Testis (tissue), 3 donors: Measurements from ENCODE around the gene CACNA1S. TPM values are rescaled to one million over a fixed set of nuclear protein-coding genes. Genes with fewer than 3 reads are reported as not detected.

ENCODE experiments used
- DNase-seq: peaks from one replicate; pipeline ENCODE4 v3.0.0-alpha.2; 2019
- H3K27ac ChIP-seq, 2 donors: fragments of 200-600 bp; sonication (generic); one replicate each; pipeline ENCODE4 v1.5.1; 2019
- H3K27me3 ChIP-seq: fragments of 200-600 bp; sonication (generic); one replicate; pipeline ENCODE4 v1.5.1; 2019
- H3K36me3 ChIP-seq: fragments of 200-600 bp; sonication (generic); one replicate; pipeline ENCODE4 v1.5.1; 2017; ENCODE audit warnings: low read depth; ENCODE audit errors: missing control alignments
- H3K4me1 ChIP-seq: fragments of 200-600 bp; sonication (generic); one replicate; pipeline ENCODE4 v1.5.1; 2019
- H3K4me3 ChIP-seq, 2 donors: fragments of 200-600 bp; sonication (generic); one replicate each; pipeline ENCODE4 v1.5.1; 2017 to 2019
- H3K9me3 ChIP-seq: fragments of 200-600 bp; sonication (generic); one replicate; pipeline ENCODE4 v1.5.1; 2017
- POLR2A ChIP-seq: fragments of 450-650 bp; IDR thresholded peaks from one replicate; pipeline ENCODE4 v1.6.1; 2017; ENCODE audit warnings: antibody characterized with exemption, mild to moderate bottlenecking, moderate library complexity
- WGBS, 2 donors: methylation state at CpG; one replicate each; pipeline ENCODE4 v1.1.5; 2018; 5-methylcytosine and 5-hydroxymethylcytosine counted together
- intact Hi-C: fragments of 100-400 bp; cut with DNase I; formaldehyde crosslinking; loops from one replicate; pipeline ENCODE4 v1.15.1; 2023; ENCODE audit warnings: low total_unique reads
- polyA plus RNA-seq: library from polyadenylated mRNA; stranded (reverse); fragments of 350-450 nt; fragmentation: Illumina TruSeq; extraction: RNeasy Lipid Tissue Mini Kit (QIAGEN cat#74804); gene quantifications from one replicate; pipeline ENCODE4 v1.2.3, GENCODE V29; 2014; ENCODE audit warnings: low read depth, low replicate concordance; ENCODE audit not compliant: insufficient read depth
- total RNA-seq, 2 donors: library from RNA; depleted of rRNA; stranded (reverse); fragments of >200 nt; gene quantifications; one replicate each; pipeline ENCODE4 v1.2.3, GENCODE V29; 2016
- TF ChIP-seq, protein P1 (sequence below), 3 experiments: fragments of 450-650 bp in 2 of 3; fragments of 200-600 bp in 1 of 3; sonication (generic) in 1 of 3; IDR thresholded peaks; one replicate each; pipeline ENCODE4 v1.5.1; 2016 to 2019; ENCODE audit warnings: antibody characterized with exemption in 3 of 3, mild to moderate bottlenecking in 2 of 3, moderate library complexity in 1 of 3

The CACNA1S gene
- total and polyA plus RNA-seq, 3 donors from 2014 or later: 0.08 to 0.87 (median 0.12) TPM

- no peaks in the 10 kb centered on the region for H3K36me3 ChIP-seq
- intact Hi-C loops: no loop called here
- no peaks in the 10 kb centered on the region for H3K27me3 ChIP-seq
- no peaks in the 10 kb centered on the region for H3K9me3 ChIP-seq
- no peak overlapping the region for H3K27ac ChIP-seq
- TF ChIP-seq, protein P1, sequence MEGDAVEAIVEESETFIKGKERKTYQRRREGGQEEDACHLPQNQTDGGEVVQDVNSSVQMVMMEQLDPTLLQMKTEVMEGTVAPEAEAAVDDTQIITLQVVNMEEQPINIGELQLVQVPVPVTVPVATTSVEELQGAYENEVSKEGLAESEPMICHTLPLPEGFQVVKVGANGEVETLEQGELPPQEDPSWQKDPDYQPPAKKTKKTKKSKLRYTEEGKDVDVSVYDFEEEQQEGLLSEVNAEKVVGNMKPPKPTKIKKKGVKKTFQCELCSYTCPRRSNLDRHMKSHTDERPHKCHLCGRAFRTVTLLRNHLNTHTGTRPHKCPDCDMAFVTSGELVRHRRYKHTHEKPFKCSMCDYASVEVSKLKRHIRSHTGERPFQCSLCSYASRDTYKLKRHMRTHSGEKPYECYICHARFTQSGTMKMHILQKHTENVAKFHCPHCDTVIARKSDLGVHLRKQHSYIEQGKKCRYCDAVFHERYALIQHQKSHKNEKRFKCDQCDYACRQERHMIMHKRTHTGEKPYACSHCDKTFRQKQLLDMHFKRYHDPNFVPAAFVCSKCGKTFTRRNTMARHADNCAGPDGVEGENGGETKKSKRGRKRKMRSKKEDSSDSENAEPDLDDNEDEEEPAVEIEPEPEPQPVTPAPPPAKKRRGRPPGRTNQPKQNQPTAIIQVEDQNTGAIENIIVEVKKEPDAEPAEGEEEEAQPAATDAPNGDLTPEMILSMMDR (IDR thresholded peaks at IDR 0.05): no peak
- no peak for TF ChIP-seq POLR2A
- H3K4me1 ChIP-seq: peaks cover 7% of the 10 kb centered on the region
- WGBS, 2 donors: 77 to 89% methylated on average over 7 of the region's 7 CpGs
- no peak overlapping the region for H3K4me3 ChIP-seq
- DNase-seq: no peak
Measured at GRCh38 chr1:201093962-201094361, 18.3 kb downstream of the CACNA1S start.

DNA sequence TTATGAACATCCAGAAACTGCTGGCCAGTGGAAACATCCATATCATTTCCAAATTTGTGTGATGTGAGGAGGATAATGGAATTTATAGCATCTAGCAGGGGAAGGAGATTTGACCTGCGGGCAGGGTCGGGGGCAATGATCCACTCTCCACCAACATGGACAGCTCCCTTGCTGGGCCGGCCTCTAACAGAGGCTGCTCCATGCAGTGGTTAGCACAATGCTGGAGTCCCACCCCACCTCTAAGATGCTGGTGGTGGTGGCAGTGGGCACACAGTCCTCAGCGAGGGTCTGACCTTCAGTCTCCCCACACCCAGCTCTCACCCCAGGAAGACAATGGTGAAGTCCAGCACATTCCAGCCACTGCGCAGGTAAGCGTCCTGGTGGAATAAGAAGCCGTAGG lies 18.7 kb downstream of the CACNA1S start:
- no peak overlapping the region for H3K4me3 ChIP-seq
- no peak overlapping the region for H3K27ac ChIP-seq
- peaks cover 7% of the 10 kb centered on the region for H3K4me1 ChIP-seq
- H3K9me3 ChIP-seq: no peaks in the 10 kb centered on the region
- DNase-seq: no peak
- intact Hi-C loops: no loop called here
- H3K27me3 ChIP-seq: no peaks in the 10 kb centered on the region
- no peaks in the 10 kb centered on the region for H3K36me3 ChIP-seq
- 88 to 92% methylated on average over 5 to 7 of the region's 7 CpGs for WGBS, 2 donors
- TF ChIP-seq POLR2A: no peak

- DNase-seq: no peak
- H3K4me3 ChIP-seq: no peak overlapping the region
- H3K27ac ChIP-seq: no peak overlapping the region
- 56 to 67% methylated on average over 3 of the region's 3 CpGs for WGBS, 2 donors
- H3K36me3 ChIP-seq: no peaks in the 10 kb centered on the region
- no peaks in the 10 kb centered on the region for H3K27me3 ChIP-seq
- peaks cover 7% of the 10 kb centered on the region for H3K4me1 ChIP-seq
- H3K9me3 ChIP-seq: no peaks in the 10 kb centered on the region
- intact Hi-C loops: no loop called here
- no peak for TF ChIP-seq POLR2A
- TF ChIP-seq, protein P1 (IDR thresholded peaks at IDR 0.05): no peak
Measured at GRCh38 chr1:201092738-201093137, 19.5 kb downstream of the CACNA1S start.

DNA sequence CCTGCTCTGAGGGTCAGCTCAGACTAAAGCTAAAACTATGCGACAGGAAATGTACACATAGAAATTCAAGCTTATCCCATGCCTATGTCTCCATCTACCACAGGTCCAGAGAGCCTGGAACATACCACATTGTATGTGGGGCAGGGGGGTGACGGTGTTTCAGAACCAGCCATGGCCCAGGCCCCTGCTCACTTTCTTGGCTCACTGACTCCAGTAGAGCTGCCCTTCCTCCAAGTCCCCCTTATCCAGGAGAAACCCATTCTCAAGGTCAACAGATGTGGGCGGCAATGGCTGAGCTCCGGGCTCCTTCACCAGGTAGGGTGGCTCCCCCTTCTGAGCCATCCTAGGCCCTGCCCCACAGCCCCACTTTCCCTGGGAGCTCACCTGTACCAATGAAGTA lies 21.0 kb downstream of the CACNA1S start:
- Histone ChIP-seq H3K4me1 (peaks cover 7% of the 10 kb centered on the region), H3K9me3 (no peaks in the 10 kb centered on the region), H3K36me3 (no peaks in the 10 kb centered on the region), H3K27ac (no peak overlapping the region), H3K4me3 (no peak overlapping the region), H3K27me3 (no peaks in the 10 kb centered on the region)
- no peak for TF ChIP-seq POLR2A
- TF ChIP-seq, protein P1 (IDR thresholded peaks at IDR 0.05): no peak
- 91 to 94% methylated on average over 4 of the region's 4 CpGs for WGBS, 2 donors
- intact Hi-C loops: no loop called here
- no peak for DNase-seq

GRCh38 chr1:201090541-201090940 lies 21.7 kb downstream of the CACNA1S start:
- no peaks in the 10 kb centered on the region for H3K36me3 ChIP-seq
- no peak for TF ChIP-seq POLR2A
- TF ChIP-seq, protein P1 (IDR thresholded peaks at IDR 0.05): no peak
- no peak overlapping the region for H3K4me3 ChIP-seq
- DNase-seq: no peak
- H3K27me3 ChIP-seq: no peaks in the 10 kb centered on the region
- H3K9me3 ChIP-seq: no peaks in the 10 kb centered on the region
- 91 to 92% methylated on average over 4 of the region's 4 CpGs for WGBS, 2 donors
- H3K4me1 ChIP-seq: peaks cover 7% of the 10 kb centered on the region
- intact Hi-C loops: no loop called here
- no peak overlapping the region for H3K27ac ChIP-seq
